Breast epithelium (tissue), 4 donors: ENCODE measurements around the gene TBX6. TPM values are rescaled to one million over a fixed set of nuclear protein-coding genes. Genes with fewer than 3 reads are reported as not detected.

Experiments used
- DNase-seq, 2 donors: peaks; one replicate each; pipeline ENCODE4 v3.0.0-alpha.2; 2019; ENCODE audit warnings: low spot score in 2 of 2
- H3K27ac ChIP-seq, 2 donors: fragments of 200-600 bp; sonication (generic) in 1 of 2; one replicate each; pipeline ENCODE4 v1.5.1; 2016 to 2019; ENCODE audit warnings: mild to moderate bottlenecking in 1 of 2
- H3K27me3 ChIP-seq, 2 donors: fragments of 200-600 bp; sonication (generic) in 1 of 2; one replicate each; pipeline versions ENCODE4 v1.5.1 to v1.6.0; 2017 to 2019; ENCODE audit warnings: control low read depth in 1 of 2, mild to moderate bottlenecking in 1 of 2
- H3K36me3 ChIP-seq: fragments of 200-600 bp; one replicate; pipeline ENCODE4 v1.5.1; 2019
- H3K4me1 ChIP-seq, 2 donors: fragments of 200-600 bp; sonication (generic); one replicate each; pipeline ENCODE4 v1.5.1; 2016 to 2019; ENCODE audit warnings: control low read depth in 1 of 2
- H3K4me3 ChIP-seq, 3 donors: fragments of 200-600 bp; sonication (generic); 1 replicate in 2 of 3; 2 replicates in 1 of 3; pipeline ENCODE4 v1.5.1; 2016 to 2019; ENCODE audit warnings: mild to moderate bottlenecking in 3 of 3, moderate library complexity in 2 of 3
- H3K9me3 ChIP-seq, 2 donors: fragments of 200-600 bp; sonication (generic) in 1 of 2; one replicate each; pipeline ENCODE4 v1.5.1; 2016 to 2019; ENCODE audit warnings: control low read depth in 1 of 2
- CTCF ChIP-seq, 3 donors: fragments of 450-650 bp; IDR thresholded peaks; one replicate each; pipeline ENCODE4 v1.5.1; 2016 to 2017; ENCODE audit warnings: antibody characterized with exemption in 3 of 3, mild to moderate bottlenecking in 3 of 3, moderate library complexity in 3 of 3
- POLR2A ChIP-seq: fragments of 450-650 bp; IDR thresholded peaks from one replicate; pipeline ENCODE4 v1.6.1; 2016; ENCODE audit warnings: antibody characterized with exemption, mild to moderate bottlenecking, moderate library complexity
- POLR2AphosphoS5 ChIP-seq, 3 donors: sonication (generic); formaldehyde crosslinking; IDR thresholded peaks; one replicate each; pipeline ENCODE4 v1.6.1; 2017; ENCODE audit warnings: antibody characterized with exemption in 3 of 3
- intact Hi-C: fragments of 100-400 bp; cut with DNase I; formaldehyde crosslinking; loops from one replicate; pipeline ENCODE4 v1.15.1; 2023; ENCODE audit warnings: low total_unique reads
- total RNA-seq, 3 donors: library from RNA; depleted of rRNA; stranded (reverse); fragments of >200 nt; gene quantifications; one replicate each; pipeline ENCODE4 v1.1.0, GENCODE V29; 2016

The TBX6 gene
- total RNA-seq = under 1 TPM; 0.73 to 0.98 (median 0.80) TPM

GRCh38 chr16:30091474-30092372 is at the start of gene TBX6:
TSS of gene TBX6 (minus strand) at chr16:30091924. CDS start at chr16:30091193, 731 bp downstream.
- TF ChIP-seq POLR2AphosphoS5 (IDR thresholded peaks at IDR 0.05) (peak; percentile 62 to 73 (median 72)), POLR2A (peak; percentile 47), CTCF (IDR thresholded peaks at IDR 0.05) (peak; percentile 61 to 94 (median 91))
- no peaks in the 10 kb centered on the region for H3K36me3 ChIP-seq
- DNase-seq = peak; percentile 86 to 89
- peak within 1 kb of the TSS; percentile 79 to 84 for H3K27ac ChIP-seq
- peaks cover 17% of the 10 kb centered on the region in 2 donors for H3K4me1 ChIP-seq
- H3K9me3 ChIP-seq = no peaks in the 10 kb centered on the region
- peak within 1 kb of the TSS; percentile 49 to 67 (median 61) for H3K4me3 ChIP-seq
- intact Hi-C loops = loop anchor here (10.0 kb wide), 1 partner anchor 323 kb away; no protein-coding TSS in a partner anchor
- H3K27me3 ChIP-seq = no peaks in the 10 kb centered on the region

GRCh38 chr16:30139583-30140481 is 48.1 kb upstream of the TBX6 start:
- Histone ChIP-seq H3K27me3 (no peaks in the 10 kb centered on the region), H3K4me3 (no peak overlapping the region), H3K36me3 (no peaks in the 10 kb centered on the region), H3K4me1 (no peaks in the 10 kb centered on the region), H3K9me3 (no peaks in the 10 kb centered on the region), H3K27ac (no peak overlapping the region)
- DNase-seq = no peak
- intact Hi-C loops = no loop called here
- no peak for TF ChIP-seq POLR2A
- TF ChIP-seq CTCF (IDR thresholded peaks at IDR 0.05) = no peak
- no peak for TF ChIP-seq POLR2AphosphoS5 (IDR thresholded peaks at IDR 0.05)

GRCh38 chr16:30137897-30138296 is 46.2 kb upstream of the TBX6 start:
- TF ChIP-seq CTCF (IDR thresholded peaks at IDR 0.05) (no peak), POLR2A (no peak), POLR2AphosphoS5 (IDR thresholded peaks at IDR 0.05) (no peak)
- no peak overlapping the region for H3K4me3 ChIP-seq
- intact Hi-C loops = no loop called here
- no peaks in the 10 kb centered on the region for H3K36me3 ChIP-seq
- H3K4me1 ChIP-seq = no peaks in the 10 kb centered on the region
- no peaks in the 10 kb centered on the region for H3K9me3 ChIP-seq
- no peaks in the 10 kb centered on the region for H3K27me3 ChIP-seq
- DNase-seq = no peak
- no peak overlapping the region for H3K27ac ChIP-seq

- H3K27me3 ChIP-seq = no peaks in the 10 kb centered on the region
- no peaks in the 10 kb centered on the region for H3K4me1 ChIP-seq
- no peaks in the 10 kb centered on the region for H3K36me3 ChIP-seq
- H3K4me3 ChIP-seq = no peak overlapping the region
- TF ChIP-seq POLR2A = no peak
- no peak for TF ChIP-seq POLR2AphosphoS5 (IDR thresholded peaks at IDR 0.05)
- no peak for TF ChIP-seq CTCF (IDR thresholded peaks at IDR 0.05)
- intact Hi-C loops = no loop called here
- no peak for DNase-seq
- H3K27ac ChIP-seq = no peak overlapping the region
- H3K9me3 ChIP-seq = no peaks in the 10 kb centered on the region
Measured at GRCh38 chr16:30136971-30137605, 45.4 kb upstream of the TBX6 start.
